K562 (cell line): ENCODE measurements around the gene APBB2. TPM values are rescaled to one million over a fixed set of nuclear protein-coding genes. Genes with fewer than 3 reads are reported as not detected.

Source experiments
- ATAC-seq: fragments of 200-7000 bp; cut with Tn5 transposase; 3 replicates; pipeline ENCODE4 v1.9.1; 2020; ENCODE audit warnings: moderate library complexity
- BruUV-seq: library from RNA; stranded (reverse); fragments of 400-500 nt; replicated peaks from 2 replicates; lab custom pipeline; 2021; lab: Mats Ljungman, UMichigan
- CTCF ChIA-PET: fragments of 300-600 bp; formaldehyde crosslinking; extraction: SDS; loops from one replicate; lab custom pipeline; 2021; ENCODE audit warnings: low intra/inter-chr PET ratio; lab: Yijun Ruan, JAX
- POLR2A ChIA-PET: fragments of 300-600, 350-650 bp; sonication (Branson Sonifier 250); formaldehyde crosslinking; extraction: SDS; loops from one replicate; lab custom pipeline; 2021; ENCODE audit warnings: antibody characterized with exemption, inconsistent platforms; lab: Yijun Ruan, JAX
- DNase-seq, 4 experiments: peaks; one replicate each; pipeline versions ENCODE4 v3.0.0 to v3.0.0-alpha.2; 2011 to 2018; ENCODE audit warnings: low spot score in 3 of 4, mixed read lengths in 3 of 4; ENCODE audit errors: extremely low read depth in 1 of 4
- FAIRE-seq: peaks from 2 replicates; lab custom pipeline; 2011; peaks lifted over from hg19 to GRCh38; lab: Jason Lieb, UNC
- H2AFZ ChIP-seq: 2 replicates; pipeline ENCODE4 v1.6.0; 2011; ENCODE audit warnings: low read depth, low read length, control low read depth, inconsistent platforms
- H3K27ac ChIP-seq: fragments of 200-600 bp; 3 replicates; pipeline ENCODE4 v1.8.0; 2011; ENCODE audit warnings: low read depth, mild to moderate bottlenecking, control low read depth, inconsistent platforms, low read length, moderate library complexity, mixed read lengths; ENCODE audit errors: extremely low read depth
- H3K27me3 ChIP-seq, 2 experiments: fragments of 300-600 bp in 1 of 2; 2 replicates in 1 of 2; 3 replicates in 1 of 2; pipeline versions ENCODE4 v1.6.0 to v1.8.0; 2011; ENCODE audit warnings: inconsistent platforms in 2 of 2, low read length in 2 of 2, mild to moderate bottlenecking in 1 of 2, mixed read lengths in 1 of 2, moderate library complexity in 1 of 2; ENCODE audit not compliant: control insufficient read depth in 2 of 2, insufficient read depth in 2 of 2
- H3K36me3 ChIP-seq: fragments of 300-600 bp; 3 replicates; pipeline ENCODE4 v1.8.0; 2011; ENCODE audit warnings: mild to moderate bottlenecking, low read length, inconsistent platforms; ENCODE audit not compliant: control insufficient read depth, insufficient read depth
- H3K4me1 ChIP-seq, 2 experiments: fragments of 200-600 bp in 1 of 2; replicated peaks in 1 of 2; 2 replicates in 1 of 2; 3 replicates in 1 of 2; pipeline versions ENCODE4 v1.5.1 to v1.8.0; 2011; ENCODE audit warnings: inconsistent platforms in 2 of 2, low read length in 2 of 2, mild to moderate bottlenecking in 1 of 2, mixed read lengths in 1 of 2, moderate library complexity in 1 of 2; ENCODE audit not compliant: control insufficient read depth in 2 of 2, insufficient read depth in 2 of 2
- H3K4me2 ChIP-seq: 2 replicates; pipeline ENCODE4 v1.6.1; 2011; ENCODE audit warnings: low read length, control low read depth, inconsistent platforms, mixed read lengths; ENCODE audit not compliant: insufficient read depth
- H3K4me3 ChIP-seq: fragments of 200-600 bp; sonication (generic), shearing (Covaris generic); 2 replicates; pipeline ENCODE4 v1.5.1; 2016; ENCODE audit warnings: control low read depth, inconsistent platforms
- H3K79me2 ChIP-seq: fragments of 200-600 bp; 3 replicates; pipeline ENCODE4 v1.8.0; 2011; ENCODE audit warnings: low read length, inconsistent platforms; ENCODE audit not compliant: control insufficient read depth, insufficient read depth
- H3K9ac ChIP-seq, 2 experiments: 2 replicates each; pipeline versions ENCODE4 v1.6.0 to v1.6.1; 2011; ENCODE audit warnings: low read depth in 2 of 2, low read length in 2 of 2, control low read depth in 1 of 2, inconsistent platforms in 1 of 2, mild to moderate bottlenecking in 1 of 2, mixed read lengths in 1 of 2; ENCODE audit not compliant: insufficient read depth in 1 of 2
- H3K9me1 ChIP-seq: one replicate; pipeline ENCODE4 v1.6.0; 2011; ENCODE audit warnings: inconsistent platforms, mild to moderate bottlenecking, low read length, moderate library complexity; ENCODE audit not compliant: control insufficient read depth, insufficient read depth
- H3K9me3 ChIP-seq: replicated peaks from 2 replicates; pipeline ENCODE4 v1.5.1; 2011; ENCODE audit warnings: low read depth, low read length, inconsistent platforms; ENCODE audit not compliant: control insufficient read depth, insufficient read depth
- H4K20me1 ChIP-seq: replicated peaks from 2 replicates; pipeline ENCODE4 v1.6.1; 2011; ENCODE audit warnings: low read length, inconsistent platforms, mixed read lengths; ENCODE audit not compliant: control insufficient read depth, insufficient read depth
- CAMTA2 ChIP-seq: fragments of 250-450 bp; sonication (Bioruptor Pico); conservative IDR thresholded peaks from 2 replicates; pipeline ENCODE4 v1.5.1; 2022
- CHCHD3 ChIP-seq: fragments of 250-450 bp; sonication (Bioruptor Pico); IDR thresholded peaks from 2 replicates; pipeline ENCODE4 v2.1.2; 2022; ENCODE audit warnings: mild to moderate bottlenecking
- ERF ChIP-seq: fragments of 450-650 bp; formaldehyde crosslinking; IDR thresholded peaks from 2 replicates; pipeline ENCODE4 v1.4.0; 2020; ENCODE audit warnings: mild to moderate bottlenecking, mixed read lengths
- MCM7 ChIP-seq, 2 experiments: fragments of 450-650 bp; IDR thresholded peaks; 2 replicates each; pipeline ENCODE4 v1.6.1; 2016 to 2018
- STAT5A ChIP-seq: IDR thresholded peaks from 2 replicates; pipeline ENCODE4 v1.6.1; 2012; ENCODE audit warnings: low read length, inconsistent platforms, borderline replicate concordance
- WHSC1 ChIP-seq: IDR thresholded peaks from one replicate; pipeline ENCODE4 v1.6.1; 2012; ENCODE audit warnings: low read length, control low read depth, inconsistent platforms
- ZBTB7A ChIP-seq: IDR thresholded peaks from 2 replicates; pipeline ENCODE4 v1.6.1; 2011; ENCODE audit warnings: low read depth, mild to moderate bottlenecking, low read length, moderate library complexity, borderline replicate concordance; ENCODE audit not compliant: control insufficient read depth
- ZNF253 ChIP-seq: fragments of 250-450 bp; sonication (Bioruptor Pico); conservative IDR thresholded peaks from 2 replicates; pipeline ENCODE4 v1.6.1; 2021; ENCODE audit warnings: mild to moderate bottlenecking
- ZNF384 ChIP-seq: IDR thresholded peaks from 2 replicates; pipeline ENCODE4 v1.6.1; 2012; ENCODE audit warnings: low read depth, low read length, improper control_type of control experiment
- WGBS: fragments of 100-300 bp; shearing (Covaris generic); methylation state at CpG from one replicate; pipeline ENCODE4 v1.1.6; 2016; ENCODE audit warnings: low coverage, mixed read lengths; ENCODE audit not compliant: insufficient coverage; ENCODE audit errors: missing lambda C conversion rate; 5-methylcytosine and 5-hydroxymethylcytosine counted together
- in situ Hi-C: fragments of 300-500 bp; cut with MboI; formaldehyde crosslinking; loops from 4 replicates; pipeline ENCODE4 v1.15.0; 2018; ENCODE audit warnings: inconsistent platforms, mixed read lengths
- intact Hi-C: fragments of 100-400 bp; cut with micrococcal nuclease; formaldehyde crosslinking; loops from 2 replicates; pipeline ENCODE4 v1.14.2; 2022
- polyA plus RNA-seq, 8 experiments: library from polyadenylated mRNA; depleted of rRNA in 4 of 8; stranded (reverse) in 5 of 8; unstranded in 3 of 8; fragments of >200 nt; fragmentation: Nextera tagmentation in 2 of 8; fragmentation: Illumina TruSeq in 1 of 8; extraction: Ambion mirVana in 2 of 8; extraction: Trizol in 1 of 8; gene quantifications; 2 replicates each; pipeline versions ENCODE4 v1.2.1 to v1.2.3, GENCODE V29; 2011 to 2014; ENCODE audit warnings: inconsistent platforms in 1 of 8, missing spikeins in 1 of 8
- total RNA-seq, 7 experiments: library from RNA; depleted of rRNA in 6 of 7; stranded (reverse); fragments of >200 nt in 6 of 7; fragmentation: Illumina TruSeq in 2 of 7; extraction: Trizol in 2 of 7; gene quantifications; 2 replicates each; pipeline versions ENCODE4 v1.2.1 to v1.2.3, GENCODE V29; 2011 to 2021; ENCODE audit warnings: low replicate concordance in 1 of 7
- TF ChIP-seq, protein P1 (sequence below): sonication (generic); formaldehyde crosslinking; IDR thresholded peaks from 2 replicates; pipeline ENCODE4 v1.8.0; 2022; ENCODE audit warnings: missing genetic modification reagents, mild to moderate bottlenecking, moderate library complexity, borderline replicate concordance
- TF ChIP-seq, protein P2 (sequence below): fragments of 250-450 bp; sonication (Bioruptor Pico); IDR thresholded peaks from 2 replicates; pipeline ENCODE4 v1.8.0; 2022; ENCODE audit warnings: moderate library complexity, mild to moderate bottlenecking, inconsistent platforms
- TF ChIP-seq, protein P3 (sequence below): fragments of 450-650 bp; IDR thresholded peaks from 2 replicates; pipeline ENCODE4 v1.6.1; 2016; ENCODE audit warnings: mild to moderate bottlenecking, moderate library complexity

APBB2 gene
- total and polyA plus RNA-seq, 9 of the 15 experiments (the other 6 are each of a cell fraction or from before 2014, with no cell fraction given) = 0.08 to 2.1 (median 1.4) TPM

GRCh38 chr4:40848940-40849339 lies 365.4 kb downstream of the APBB2 start:
- ChIA-PET POLR2A (no interaction called here), CTCF (no interaction called here)
- H3K4me2 ChIP-seq = no peak overlapping the region
- no peak for DNase-seq
- 0 out of 2 replicates have a peak, but pooled peaks cover 3% of the 10 kb centered on the region for H4K20me1 ChIP-seq
- H3K36me3 ChIP-seq = no peaks in the 10 kb centered on the region
- H3K79me2 ChIP-seq = no peaks in the 10 kb centered on the region
- H3K9ac ChIP-seq = no peak overlapping the region
- no peak overlapping the region for H3K4me3 ChIP-seq
- H3K4me1 ChIP-seq = no peaks in the 10 kb centered on the region
- in situ Hi-C loops (no loop called here), intact Hi-C loops (loop anchor here (10.0 kb wide), 1 partner anchor 524 kb away; no protein-coding TSS in a partner anchor)
- no peak overlapping the region for H2AFZ ChIP-seq
- no peak for ATAC-seq
- WGBS = 3% methylated on average over 3 of the region's 3 CpGs
- H3K9me1 ChIP-seq = no peaks in the 10 kb centered on the region
- H3K27me3 ChIP-seq = peaks cover 14 to 17% of the 10 kb centered on the region in 2 experiments; a peak in 4 of 5 replicates
- H3K9me3 ChIP-seq = no peaks in the 10 kb centered on the region
- no TSS peak for BruUV-seq
- no peak overlapping the region for H3K27ac ChIP-seq
- no peak for FAIRE-seq
- TF ChIP-seq MCM7 (IDR thresholded peaks at IDR 0.05) (no peak), ERF (CRISPR knock-in tag) (no peak), WHSC1 (no peak), CHCHD3 (CRISPR knock-in tag) (no peak), STAT5A (no peak), ZBTB7A (no peak), ZNF384 (no peak), CAMTA2 (CRISPR knock-in tag) (no peak), ZNF253 (CRISPR knock-in tag) (no peak)
- TF ChIP-seq, protein P1, sequence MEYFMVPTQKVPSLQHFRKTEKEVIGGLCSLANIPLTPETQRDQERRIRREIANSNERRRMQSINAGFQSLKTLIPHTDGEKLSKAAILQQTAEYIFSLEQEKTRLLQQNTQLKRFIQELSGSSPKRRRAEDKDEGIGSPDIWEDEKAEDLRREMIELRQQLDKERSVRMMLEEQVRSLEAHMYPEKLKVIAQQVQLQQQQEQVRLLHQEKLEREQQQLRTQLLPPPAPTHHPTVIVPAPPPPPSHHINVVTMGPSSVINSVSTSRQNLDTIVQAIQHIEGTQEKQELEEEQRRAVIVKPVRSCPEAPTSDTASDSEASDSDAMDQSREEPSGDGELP (CRISPR knock-in tag) = no peak
- TF ChIP-seq, protein P2, sequence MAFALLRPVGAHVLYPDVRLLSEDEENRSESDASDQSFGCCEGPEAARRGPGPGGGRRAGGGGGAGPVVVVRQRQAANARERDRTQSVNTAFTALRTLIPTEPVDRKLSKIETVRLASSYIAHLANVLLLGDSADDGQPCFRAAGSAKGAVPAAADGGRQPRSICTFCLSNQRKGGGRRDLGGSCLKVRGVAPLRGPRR = no peak
- TF ChIP-seq, protein P3, sequence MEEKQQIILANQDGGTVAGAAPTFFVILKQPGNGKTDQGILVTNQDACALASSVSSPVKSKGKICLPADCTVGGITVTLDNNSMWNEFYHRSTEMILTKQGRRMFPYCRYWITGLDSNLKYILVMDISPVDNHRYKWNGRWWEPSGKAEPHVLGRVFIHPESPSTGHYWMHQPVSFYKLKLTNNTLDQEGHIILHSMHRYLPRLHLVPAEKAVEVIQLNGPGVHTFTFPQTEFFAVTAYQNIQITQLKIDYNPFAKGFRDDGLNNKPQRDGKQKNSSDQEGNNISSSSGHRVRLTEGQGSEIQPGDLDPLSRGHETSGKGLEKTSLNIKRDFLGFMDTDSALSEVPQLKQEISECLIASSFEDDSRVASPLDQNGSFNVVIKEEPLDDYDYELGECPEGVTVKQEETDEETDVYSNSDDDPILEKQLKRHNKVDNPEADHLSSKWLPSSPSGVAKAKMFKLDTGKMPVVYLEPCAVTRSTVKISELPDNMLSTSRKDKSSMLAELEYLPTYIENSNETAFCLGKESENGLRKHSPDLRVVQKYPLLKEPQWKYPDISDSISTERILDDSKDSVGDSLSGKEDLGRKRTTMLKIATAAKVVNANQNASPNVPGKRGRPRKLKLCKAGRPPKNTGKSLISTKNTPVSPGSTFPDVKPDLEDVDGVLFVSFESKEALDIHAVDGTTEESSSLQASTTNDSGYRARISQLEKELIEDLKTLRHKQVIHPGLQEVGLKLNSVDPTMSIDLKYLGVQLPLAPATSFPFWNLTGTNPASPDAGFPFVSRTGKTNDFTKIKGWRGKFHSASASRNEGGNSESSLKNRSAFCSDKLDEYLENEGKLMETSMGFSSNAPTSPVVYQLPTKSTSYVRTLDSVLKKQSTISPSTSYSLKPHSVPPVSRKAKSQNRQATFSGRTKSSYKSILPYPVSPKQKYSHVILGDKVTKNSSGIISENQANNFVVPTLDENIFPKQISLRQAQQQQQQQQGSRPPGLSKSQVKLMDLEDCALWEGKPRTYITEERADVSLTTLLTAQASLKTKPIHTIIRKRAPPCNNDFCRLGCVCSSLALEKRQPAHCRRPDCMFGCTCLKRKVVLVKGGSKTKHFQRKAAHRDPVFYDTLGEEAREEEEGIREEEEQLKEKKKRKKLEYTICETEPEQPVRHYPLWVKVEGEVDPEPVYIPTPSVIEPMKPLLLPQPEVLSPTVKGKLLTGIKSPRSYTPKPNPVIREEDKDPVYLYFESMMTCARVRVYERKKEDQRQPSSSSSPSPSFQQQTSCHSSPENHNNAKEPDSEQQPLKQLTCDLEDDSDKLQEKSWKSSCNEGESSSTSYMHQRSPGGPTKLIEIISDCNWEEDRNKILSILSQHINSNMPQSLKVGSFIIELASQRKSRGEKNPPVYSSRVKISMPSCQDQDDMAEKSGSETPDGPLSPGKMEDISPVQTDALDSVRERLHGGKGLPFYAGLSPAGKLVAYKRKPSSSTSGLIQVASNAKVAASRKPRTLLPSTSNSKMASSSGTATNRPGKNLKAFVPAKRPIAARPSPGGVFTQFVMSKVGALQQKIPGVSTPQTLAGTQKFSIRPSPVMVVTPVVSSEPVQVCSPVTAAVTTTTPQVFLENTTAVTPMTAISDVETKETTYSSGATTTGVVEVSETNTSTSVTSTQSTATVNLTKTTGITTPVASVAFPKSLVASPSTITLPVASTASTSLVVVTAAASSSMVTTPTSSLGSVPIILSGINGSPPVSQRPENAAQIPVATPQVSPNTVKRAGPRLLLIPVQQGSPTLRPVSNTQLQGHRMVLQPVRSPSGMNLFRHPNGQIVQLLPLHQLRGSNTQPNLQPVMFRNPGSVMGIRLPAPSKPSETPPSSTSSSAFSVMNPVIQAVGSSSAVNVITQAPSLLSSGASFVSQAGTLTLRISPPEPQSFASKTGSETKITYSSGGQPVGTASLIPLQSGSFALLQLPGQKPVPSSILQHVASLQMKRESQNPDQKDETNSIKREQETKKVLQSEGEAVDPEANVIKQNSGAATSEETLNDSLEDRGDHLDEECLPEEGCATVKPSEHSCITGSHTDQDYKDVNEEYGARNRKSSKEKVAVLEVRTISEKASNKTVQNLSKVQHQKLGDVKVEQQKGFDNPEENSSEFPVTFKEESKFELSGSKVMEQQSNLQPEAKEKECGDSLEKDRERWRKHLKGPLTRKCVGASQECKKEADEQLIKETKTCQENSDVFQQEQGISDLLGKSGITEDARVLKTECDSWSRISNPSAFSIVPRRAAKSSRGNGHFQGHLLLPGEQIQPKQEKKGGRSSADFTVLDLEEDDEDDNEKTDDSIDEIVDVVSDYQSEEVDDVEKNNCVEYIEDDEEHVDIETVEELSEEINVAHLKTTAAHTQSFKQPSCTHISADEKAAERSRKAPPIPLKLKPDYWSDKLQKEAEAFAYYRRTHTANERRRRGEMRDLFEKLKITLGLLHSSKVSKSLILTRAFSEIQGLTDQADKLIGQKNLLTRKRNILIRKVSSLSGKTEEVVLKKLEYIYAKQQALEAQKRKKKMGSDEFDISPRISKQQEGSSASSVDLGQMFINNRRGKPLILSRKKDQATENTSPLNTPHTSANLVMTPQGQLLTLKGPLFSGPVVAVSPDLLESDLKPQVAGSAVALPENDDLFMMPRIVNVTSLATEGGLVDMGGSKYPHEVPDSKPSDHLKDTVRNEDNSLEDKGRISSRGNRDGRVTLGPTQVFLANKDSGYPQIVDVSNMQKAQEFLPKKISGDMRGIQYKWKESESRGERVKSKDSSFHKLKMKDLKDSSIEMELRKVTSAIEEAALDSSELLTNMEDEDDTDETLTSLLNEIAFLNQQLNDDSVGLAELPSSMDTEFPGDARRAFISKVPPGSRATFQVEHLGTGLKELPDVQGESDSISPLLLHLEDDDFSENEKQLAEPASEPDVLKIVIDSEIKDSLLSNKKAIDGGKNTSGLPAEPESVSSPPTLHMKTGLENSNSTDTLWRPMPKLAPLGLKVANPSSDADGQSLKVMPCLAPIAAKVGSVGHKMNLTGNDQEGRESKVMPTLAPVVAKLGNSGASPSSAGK = no peak
